Neutrophil (primary cell): ENCODE results near the gene PLAGL2.

Experiments
- H3K27ac ChIP-seq: fragments of 200-600 bp; sonication (generic); 2 replicates; pipeline ENCODE4 v1.5.1; 2016; ENCODE audit warnings: mild to moderate bottlenecking, moderate library complexity
- H3K27me3 ChIP-seq: fragments of 200-600 bp; sonication (generic); 2 replicates; pipeline ENCODE4 v1.6.0; 2016; ENCODE audit warnings: mild to moderate bottlenecking
- H3K36me3 ChIP-seq: fragments of 200-600 bp; sonication (generic); 2 replicates; pipeline ENCODE4 v1.5.1; 2017
- H3K4me1 ChIP-seq, 2 experiments: fragments of 200-600 bp in 1 of 2; sonication (generic) in 1 of 2; 1 replicate in 1 of 2; 2 replicates in 1 of 2; pipeline versions ENCODE4 v1.5.1 to v1.6.1; 2013 to 2016; ENCODE audit warnings: low read depth in 1 of 2, low read length in 1 of 2, mild to moderate bottlenecking in 1 of 2, moderate library complexity in 1 of 2; ENCODE audit not compliant: control insufficient read depth in 1 of 2, insufficient read depth in 1 of 2
- H3K4me3 ChIP-seq, 2 experiments: fragments of 200-600 bp in 1 of 2; sonication (generic) in 1 of 2; 1 replicate in 1 of 2; 2 replicates in 1 of 2; pipeline ENCODE4 v1.5.1; 2013 to 2016; ENCODE audit warnings: low read depth in 1 of 2, low read length in 1 of 2, mild to moderate bottlenecking in 1 of 2, moderate library complexity in 1 of 2
- H3K9me3 ChIP-seq: fragments of 200-600 bp; sonication (generic); 2 replicates; pipeline ENCODE4 v1.5.1; 2016
- TF ChIP-seq, protein P1 (sequence below): fragments of 200-600 bp; sonication (generic); IDR thresholded peaks from 2 replicates; pipeline ENCODE4 v1.5.1; 2016; ENCODE audit warnings: antibody characterized with exemption

Gene PLAGL2

DNA sequence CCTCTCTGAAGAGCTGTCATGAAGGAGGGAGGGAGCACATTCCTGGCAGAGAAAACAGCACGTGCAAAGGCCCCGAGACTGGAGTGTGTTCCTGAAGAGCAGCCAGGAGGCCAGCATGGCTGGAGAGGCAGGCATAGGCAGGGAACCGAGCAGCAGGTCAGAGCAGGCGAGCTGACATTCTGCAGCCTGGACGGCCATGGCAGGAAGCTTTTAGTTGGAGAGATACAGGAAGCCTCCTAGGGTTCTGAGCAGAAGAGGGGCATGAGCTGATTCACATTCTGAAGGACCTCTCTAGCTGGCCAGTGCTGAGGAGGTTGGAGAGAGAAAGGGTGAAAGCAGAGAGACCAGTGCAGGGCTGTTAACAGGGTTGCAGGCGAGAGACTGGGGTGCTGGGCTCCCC, 29.9 kb upstream of the PLAGL2 start:
- H3K4me3 ChIP-seq = no peak overlapping the region
- peaks cover 32 to 33% of the 10 kb centered on the region in 2 experiments for H3K4me1 ChIP-seq
- TF ChIP-seq, protein P1, sequence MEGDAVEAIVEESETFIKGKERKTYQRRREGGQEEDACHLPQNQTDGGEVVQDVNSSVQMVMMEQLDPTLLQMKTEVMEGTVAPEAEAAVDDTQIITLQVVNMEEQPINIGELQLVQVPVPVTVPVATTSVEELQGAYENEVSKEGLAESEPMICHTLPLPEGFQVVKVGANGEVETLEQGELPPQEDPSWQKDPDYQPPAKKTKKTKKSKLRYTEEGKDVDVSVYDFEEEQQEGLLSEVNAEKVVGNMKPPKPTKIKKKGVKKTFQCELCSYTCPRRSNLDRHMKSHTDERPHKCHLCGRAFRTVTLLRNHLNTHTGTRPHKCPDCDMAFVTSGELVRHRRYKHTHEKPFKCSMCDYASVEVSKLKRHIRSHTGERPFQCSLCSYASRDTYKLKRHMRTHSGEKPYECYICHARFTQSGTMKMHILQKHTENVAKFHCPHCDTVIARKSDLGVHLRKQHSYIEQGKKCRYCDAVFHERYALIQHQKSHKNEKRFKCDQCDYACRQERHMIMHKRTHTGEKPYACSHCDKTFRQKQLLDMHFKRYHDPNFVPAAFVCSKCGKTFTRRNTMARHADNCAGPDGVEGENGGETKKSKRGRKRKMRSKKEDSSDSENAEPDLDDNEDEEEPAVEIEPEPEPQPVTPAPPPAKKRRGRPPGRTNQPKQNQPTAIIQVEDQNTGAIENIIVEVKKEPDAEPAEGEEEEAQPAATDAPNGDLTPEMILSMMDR = no peak
- no peak overlapping the region for H3K27ac ChIP-seq
- H3K27me3 ChIP-seq = no peaks in the 10 kb centered on the region
- peaks cover 7% of the 10 kb centered on the region for H3K36me3 ChIP-seq
- no peaks in the 10 kb centered on the region for H3K9me3 ChIP-seq

DNA sequence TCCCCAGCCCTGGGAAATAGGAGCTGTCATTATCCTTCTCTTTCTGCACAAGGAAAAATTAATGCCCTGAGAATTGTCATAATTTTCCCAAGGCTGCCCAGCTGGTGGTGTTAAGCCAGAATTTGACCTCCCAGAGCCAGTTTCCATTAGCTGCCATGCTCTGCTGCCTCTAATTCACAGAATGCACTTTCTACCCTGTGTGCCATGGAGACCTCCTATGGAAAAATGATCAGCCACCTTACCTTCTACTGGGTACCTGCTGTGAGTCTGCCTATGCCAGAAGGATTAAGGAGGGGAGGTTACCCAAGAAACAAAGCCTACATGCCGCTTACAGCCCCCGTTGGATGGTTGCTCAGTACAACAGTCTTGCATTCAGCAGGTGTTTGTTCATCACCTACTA, 29.3 kb upstream of the PLAGL2 start:
- H3K27ac ChIP-seq = no peak overlapping the region
- H3K36me3 ChIP-seq = peaks cover 7% of the 10 kb centered on the region
- H3K4me3 ChIP-seq = no peak overlapping the region
- peaks cover 38 to 39% of the 10 kb centered on the region in 2 experiments for H3K4me1 ChIP-seq
- no peaks in the 10 kb centered on the region for H3K9me3 ChIP-seq
- TF ChIP-seq, protein P1 = no peak
- H3K27me3 ChIP-seq = no peaks in the 10 kb centered on the region

DNA sequence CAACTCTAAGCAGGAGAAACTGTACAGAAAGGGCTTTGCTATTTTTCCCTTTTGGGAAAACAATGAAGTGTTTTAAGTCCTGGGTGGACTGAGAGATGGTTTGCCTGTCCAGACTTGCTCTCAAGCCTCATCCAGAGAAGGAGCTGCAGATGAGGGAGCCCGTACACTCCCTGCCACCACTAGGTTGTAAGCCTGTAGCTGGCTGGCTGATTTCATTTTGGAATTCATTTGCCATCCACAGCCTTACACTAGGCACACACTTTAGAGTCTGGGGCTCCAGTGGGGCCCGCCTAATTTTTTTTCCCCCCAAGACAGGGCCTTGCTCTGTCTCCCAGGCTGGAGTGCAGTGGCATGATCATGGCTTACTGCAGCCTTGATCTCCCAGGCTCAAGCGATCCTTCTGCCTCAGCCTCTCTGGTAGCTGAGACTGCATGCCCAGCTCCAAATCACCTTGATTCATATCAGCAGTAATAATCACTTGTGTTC, 28.5 kb upstream of the PLAGL2 start:
- Histone ChIP-seq H3K27me3 (no peaks in the 10 kb centered on the region), H3K9me3 (no peaks in the 10 kb centered on the region), H3K4me3 (no peak overlapping the region), H3K27ac (peak overlapping the region; percentile 4), H3K4me1 (peaks cover 42 to 43% of the 10 kb centered on the region in 2 experiments), H3K36me3 (peaks cover 7% of the 10 kb centered on the region)
- TF ChIP-seq, protein P1 = no peak

DNA sequence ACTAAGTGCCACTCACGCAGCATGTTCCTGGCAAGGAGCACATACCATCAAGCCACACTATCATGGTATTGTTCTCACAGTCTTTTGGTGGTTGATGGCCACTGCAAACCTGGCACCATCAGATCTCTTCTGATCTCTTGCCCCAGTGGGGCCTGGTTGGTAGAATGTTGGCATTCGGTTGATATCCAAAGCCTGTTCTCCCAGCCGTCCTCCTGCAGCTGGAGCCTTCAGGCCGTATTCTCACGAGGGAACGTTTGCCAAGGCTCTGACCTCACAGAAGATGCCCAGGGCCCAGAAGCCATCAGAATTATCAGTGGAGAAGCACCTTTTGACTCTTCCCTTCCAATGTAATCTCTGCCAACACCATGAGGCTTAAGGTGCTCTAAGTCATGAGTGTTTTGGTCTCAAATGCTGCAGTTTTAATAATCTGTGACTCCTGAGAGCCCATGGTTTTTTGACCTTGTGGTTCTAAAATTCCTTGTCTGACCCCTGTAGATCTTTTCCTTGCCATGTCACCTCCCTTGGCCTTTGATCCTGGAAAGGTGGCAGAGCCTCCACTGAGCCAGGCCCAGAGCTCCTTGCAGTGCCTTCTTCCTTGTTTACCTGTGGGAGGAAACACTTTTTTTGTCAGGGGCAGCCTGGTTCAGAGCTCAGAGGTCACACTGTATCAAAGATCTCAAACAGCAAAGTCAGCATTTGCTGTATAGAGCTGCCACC, 27.9 kb upstream of the PLAGL2 start:
- TF ChIP-seq, protein P1 = no peak
- Histone ChIP-seq H3K27me3 (no peaks in the 10 kb centered on the region), H3K9me3 (no peaks in the 10 kb centered on the region), H3K27ac (peak overlapping the region; percentile 69), H3K4me3 (no peak overlapping the region), H3K36me3 (peaks cover 11% of the 10 kb centered on the region), H3K4me1 (peaks cover 42 to 43% of the 10 kb centered on the region in 2 experiments)

DNA sequence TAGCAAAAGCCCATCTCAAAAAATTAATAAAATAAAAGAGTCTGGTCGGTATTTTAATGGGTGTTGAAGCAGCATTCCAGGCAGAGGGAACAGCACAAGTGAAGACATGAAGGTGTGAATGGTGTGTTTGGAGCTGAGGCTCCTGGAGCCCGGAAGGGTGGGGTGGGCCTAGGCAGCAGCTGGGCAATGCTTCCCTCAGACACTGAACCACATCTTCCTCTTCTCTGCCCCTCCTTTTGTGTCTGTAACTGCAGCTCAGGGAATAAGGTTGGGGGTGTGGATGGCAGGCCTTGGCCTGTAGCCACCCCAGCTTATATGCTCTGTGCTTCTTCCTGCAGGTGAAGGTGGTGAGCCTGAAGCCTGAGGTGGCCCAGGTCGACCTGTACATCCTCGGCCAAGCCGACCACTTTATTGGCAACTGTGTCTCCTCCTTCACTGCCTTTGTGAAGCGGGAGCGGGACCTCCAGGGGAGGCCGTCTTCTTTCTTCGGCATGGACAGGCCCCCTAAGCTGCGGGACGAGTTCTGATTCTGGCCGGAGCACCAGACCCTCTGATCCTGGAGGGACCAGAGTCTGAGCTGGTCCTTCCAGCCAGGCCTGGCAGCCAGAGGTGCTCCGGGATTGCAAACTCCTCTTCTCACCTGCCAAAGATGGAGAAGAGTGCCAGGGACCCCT, 26.7 kb upstream of the PLAGL2 start:
- peak overlapping the region; percentile 69 for H3K27ac ChIP-seq
- TF ChIP-seq, protein P1 = no peak
- H3K9me3 ChIP-seq = no peaks in the 10 kb centered on the region
- H3K27me3 ChIP-seq = no peaks in the 10 kb centered on the region
- peaks cover 42 to 43% of the 10 kb centered on the region in 2 experiments for H3K4me1 ChIP-seq
- H3K36me3 ChIP-seq = peaks cover 11% of the 10 kb centered on the region
- peak overlapping the region; percentile 4 to 7 for H3K4me3 ChIP-seq
